ENCODE data around the gene CMTM2. TPM values are rescaled to one million over a fixed set of nuclear protein-coding genes. Genes with fewer than 3 reads are reported as not detected.

Gene CMTM2
- polyA plus RNA-seq, 1 donor from 2014 or later, result 0.25 TPM

GRCh38 chr16:66596986-66597848, 18.0 kb downstream of the CMTM2 start:
- Histone ChIP-seq H3K36me3 (ENCODE audit: insufficient read depth, low read length) (no peaks in the 10 kb centered on the region), H3K9me3 (ENCODE audit: low read length) (no peaks in the 10 kb centered on the region)

More at GRCh38 chr16:66596986-66597848, 18.0 kb downstream of the CMTM2 start:
- H4K20me1 ChIP-seq (ENCODE audit: insufficient read depth), result no peaks in the 10 kb centered on the region
- no peak overlapping the region for H3K4me3 ChIP-seq (ENCODE audit: low read length)
- no peaks in the 10 kb centered on the region for H3F3A ChIP-seq (ENCODE audit: insufficient read depth, low read length, poor library complexity, severe bottlenecking)
- TF ChIP-seq SMC3 (conservative IDR thresholded peaks at IDR 0.05; ENCODE audit: poor library complexity), result no peak
- TF ChIP-seq REST (IDR thresholded peaks at IDR 0.05; ENCODE audit: borderline replicate concordance), result no peak
- no peak for TF ChIP-seq MXI1 (conservative IDR thresholded peaks at IDR 0.05; ENCODE audit: poor library complexity, severe bottlenecking)
- no peak for TF ChIP-seq EP300 (conservative IDR thresholded peaks at IDR 0.05; ENCODE audit: poor library complexity, severe bottlenecking)
- no peak for TF ChIP-seq CTCF (IDR thresholded peaks at IDR 0.05; ENCODE audit: poor library complexity, severe bottlenecking)
- no peak for TF ChIP-seq RAD21 (conservative IDR thresholded peaks at IDR 0.05)
- no peak for TF ChIP-seq POLR2AphosphoS5 (IDR thresholded peaks at IDR 0.05)
- TF ChIP-seq EZH2 (IDR thresholded peaks at IDR 0.05; ENCODE audit: borderline replicate concordance, insufficient read depth, low read length, poor library complexity, severe bottlenecking), result no peak
- TF ChIP-seq TAF1 (IDR thresholded peaks at IDR 0.05; ENCODE audit: low read depth), result no peak
- H3K27ac ChIP-seq (ENCODE audit: low read length), result no peak overlapping the region
- no peak overlapping the region for H2AFZ ChIP-seq (ENCODE audit: low read depth, low read length)
- H3K9me2 ChIP-seq (ENCODE audit: insufficient read depth, low read length), result no peaks in the 10 kb centered on the region
- H3K9ac ChIP-seq (ENCODE audit: low read length), result no peak overlapping the region
- no peak overlapping the region for H3K4me2 ChIP-seq (ENCODE audit: low read length)
- H3K27me3 ChIP-seq (ENCODE audit: insufficient read depth, low read depth, low read length), result no peaks in the 10 kb centered on the region
- H3K79me2 ChIP-seq (replicated peaks; ENCODE audit: insufficient read depth, low read length), result no peaks in the 10 kb centered on the region
